Occipital lobe (tissue), 2 donors: ENCODE results near the gene PRADC1. TPM values are rescaled to one million over a fixed set of nuclear protein-coding genes. Genes with fewer than 3 reads are reported as not detected.
"Not testable (repeated sequence)": the region's sequence is repeated elsewhere in the genome, so short reads cannot be mapped to it uniquely, and the experiment has no call there.

Experiments
- DNase-seq: peaks from one replicate; lab custom pipeline; 2025; lab: John Stamatoyannopoulos, UW
- total RNA-seq: library from RNA; depleted of rRNA; stranded (reverse); fragments of >200 nt; gene quantifications from one replicate; pipeline ENCODE4 v1.2.3, GENCODE V29; 2014

Gene PRADC1
- total RNA-seq, 1 donor from 2014 or later, result 5.9 TPM

GRCh38 chr2:73205611-73206010 lies 27.4 kb downstream of the PRADC1 start:
- no peak for DNase-seq

DNA sequence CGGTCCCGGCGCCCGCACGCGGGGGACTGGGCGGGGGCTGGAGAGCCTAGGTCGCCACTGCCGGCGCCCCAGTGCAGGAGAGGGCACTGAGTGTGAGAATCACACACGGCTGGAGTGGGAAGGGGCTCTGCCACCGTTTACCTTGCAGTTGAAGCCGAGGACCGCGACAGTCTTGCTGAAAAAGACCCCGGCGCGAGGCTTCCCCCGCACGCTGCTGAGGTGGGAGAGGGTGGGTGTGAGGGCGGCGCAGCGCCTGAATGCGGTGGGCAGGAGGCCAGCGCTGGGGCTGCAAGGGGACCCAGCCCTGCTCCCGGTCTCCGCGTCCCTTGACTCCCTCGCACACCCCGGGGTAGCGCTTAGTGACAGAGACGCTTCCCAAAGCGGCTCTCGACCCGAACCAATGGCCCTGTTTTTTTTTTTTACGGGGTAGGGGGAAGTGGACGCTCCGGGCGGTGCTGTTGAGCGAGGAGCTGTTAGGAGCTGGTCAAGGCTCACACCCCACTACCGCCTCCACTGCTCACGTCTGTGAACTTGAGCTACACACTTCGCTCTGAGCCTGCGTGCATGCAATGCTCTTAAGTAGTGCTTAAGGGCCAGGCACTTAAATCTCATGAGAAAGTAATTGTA lies 29.9 kb downstream of the PRADC1 start:
- no peak for DNase-seq

GRCh38 chr2:73202156-73203054 lies 30.6 kb downstream of the PRADC1 start, which contains the start of gene NOTO:
Gene NOTO (plus strand): TSS chr2:73202574. CDS start chr2:73202667, 93 bp downstream.
- no peak for DNase-seq

GRCh38 chr2:73200281-73200680 lies 32.8 kb downstream of the PRADC1 start:
- DNase-seq, result not testable (repeated sequence)

DNA sequence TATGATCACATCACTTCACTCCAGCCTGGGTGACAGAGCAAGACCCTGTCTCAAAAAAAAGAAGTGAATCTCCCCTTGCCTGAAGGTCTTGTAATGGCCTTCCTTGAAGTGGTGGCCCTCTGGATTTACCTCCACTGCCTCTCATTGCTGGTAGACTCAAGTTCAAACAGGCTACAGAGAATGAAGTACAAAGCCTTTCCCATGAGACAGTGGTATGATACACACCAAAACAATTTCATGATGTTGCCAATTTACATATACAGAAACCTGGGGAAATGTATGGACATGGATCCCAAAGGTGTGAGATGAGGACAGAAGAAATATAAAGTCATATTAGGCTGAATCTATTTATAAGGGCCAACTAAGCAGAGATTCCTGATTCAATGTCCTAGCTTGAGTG lies 35.5 kb downstream of the PRADC1 start:
- no peak for DNase-seq

DNA sequence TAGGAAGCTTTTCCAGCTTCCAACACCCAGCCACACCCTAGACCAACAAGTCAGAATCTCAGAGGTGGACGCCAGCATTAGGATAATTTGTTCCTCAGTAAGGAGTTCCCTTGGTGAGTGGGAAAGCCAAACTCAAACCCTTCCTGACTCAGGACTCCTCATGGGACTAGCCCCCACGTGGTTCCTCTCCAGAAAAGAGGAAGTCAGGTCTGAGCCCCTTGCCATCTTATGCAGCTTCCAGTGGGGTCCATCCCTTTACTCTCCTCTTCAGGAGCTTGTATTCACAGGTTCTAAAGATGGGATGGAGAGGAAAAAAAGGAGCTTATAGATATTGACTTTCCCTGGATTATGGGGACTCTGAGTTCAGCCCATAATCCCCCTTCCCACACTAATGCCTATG lies 45.5 kb downstream of the PRADC1 start:
- DNase-seq, result no peak

DNA sequence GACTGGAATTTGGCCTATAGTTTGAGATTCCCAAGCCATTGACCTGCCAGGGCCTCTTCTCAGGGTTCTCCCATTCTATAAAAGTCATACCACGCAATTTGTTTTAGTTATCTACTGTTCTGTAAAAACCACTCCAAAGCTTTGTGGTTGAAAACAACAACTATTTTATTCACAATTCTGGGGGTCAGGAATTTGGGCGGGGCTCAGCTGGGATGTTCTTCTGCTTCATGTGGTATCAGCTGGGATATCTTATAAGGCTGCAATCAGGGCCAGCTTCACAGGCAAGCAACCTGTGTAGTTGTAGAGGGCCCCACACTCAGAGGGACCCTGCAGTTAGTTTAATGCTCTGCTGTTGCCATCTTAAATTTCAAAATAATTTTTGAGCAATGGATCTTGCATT lies 47.1 kb downstream of the PRADC1 start:
- DNase-seq, result no peak

Other genes with a start within 250 kb of the PRADC1 start
- gene SFXN5, start 161.5 kb downstream of the PRADC1 start, total RNA-seq, result 27.5 TPM
- gene RAB11FIP5, start 120.3 kb downstream of the PRADC1 start, total RNA-seq, result 7.5 TPM
- not detected for gene NOTO, start 30.7 kb downstream of the PRADC1 start, total RNA-seq
- 20.0 TPM for gene SMYD5, start 19.0 kb downstream of the PRADC1 start, total RNA-seq
- gene CCT7, start 1.1 kb upstream of the PRADC1 start, total RNA-seq, result 164 TPM
- 27.0 TPM for gene FBXO41, start 51.2 kb upstream of the PRADC1 start, total RNA-seq
- gene EGR4, start 60.3 kb upstream of the PRADC1 start, total RNA-seq, result not detected
- 76.0 TPM for gene ALMS1, start 152.6 kb upstream of the PRADC1 start, total RNA-seq